H1 (cell line): ENCODE measurements around the gene TMPRSS11F. TPM values are rescaled to one million over a fixed set of nuclear protein-coding genes. Genes with fewer than 3 reads are reported as not detected.

ENCODE experiments used
- CTCF ChIA-PET: fragments of 300-600 bp; sonication (Branson Sonifier 250); formaldehyde crosslinking; loops from one replicate; lab custom pipeline; 2021; ENCODE audit not compliant: partially characterized antibody; lab: Charles Lee
- POLR2A ChIA-PET: fragments of 300-600 bp; sonication (Branson Sonifier 250); formaldehyde crosslinking; loops from one replicate; lab custom pipeline; 2021; ENCODE audit warnings: inconsistent platforms; ENCODE audit not compliant: partially characterized antibody; lab: Charles Lee
- DNase-seq, 2 experiments: peaks; one replicate each; pipeline versions ENCODE4 v3.0.0 to v3.0.0-alpha.2; 2010 to 2022; ENCODE audit warnings: low spot score in 2 of 2, low read depth in 1 of 2, mixed read lengths in 1 of 2
- FAIRE-seq: peaks from 2 replicates; lab custom pipeline; 2011; peaks lifted over from hg19 to GRCh38; lab: Jason Lieb, UNC
- H2AFZ ChIP-seq: 2 replicates; pipeline ENCODE4 v1.8.1; 2012; ENCODE audit warnings: low read length, inconsistent platforms
- H2AK5ac ChIP-seq: 2 replicates; pipeline ENCODE4 v1.6.1; 2013; ENCODE audit warnings: low read depth, low read length
- H2BK120ac ChIP-seq: replicated peaks from 2 replicates; pipeline ENCODE3; 2013; ENCODE audit warnings: low read depth, low read length, inconsistent platforms
- H2BK12ac ChIP-seq: 2 replicates; pipeline ENCODE4 v1.6.1; 2013; ENCODE audit warnings: low read depth, low read length
- H2BK15ac ChIP-seq: 2 replicates; pipeline ENCODE4 v1.6.1; 2013; ENCODE audit warnings: low read length
- H2BK20ac ChIP-seq: 2 replicates; pipeline ENCODE4 v1.6.1; 2013; ENCODE audit warnings: low read length
- H2BK5ac ChIP-seq: 2 replicates; pipeline ENCODE4 v1.6.1; 2013; ENCODE audit warnings: low read depth, low read length
- H3K14ac ChIP-seq: 2 replicates; pipeline ENCODE4 v1.6.1; 2013; ENCODE audit warnings: inconsistent platforms; ENCODE audit not compliant: insufficient read length
- H3K18ac ChIP-seq: 2 replicates; pipeline ENCODE4 v1.6.1; 2013; ENCODE audit warnings: low read length; ENCODE audit errors: extremely low read depth
- H3K23ac ChIP-seq: 2 replicates; pipeline ENCODE4 v1.6.1; 2013; ENCODE audit warnings: inconsistent platforms; ENCODE audit not compliant: insufficient read length
- H3K23me2 ChIP-seq: 2 replicates; pipeline ENCODE4 v1.6.1; 2013; ENCODE audit warnings: low read depth, low read length
- H3K27ac ChIP-seq: 2 replicates; pipeline ENCODE4 v1.6.1; 2011; ENCODE audit warnings: low read depth, low read length, inconsistent platforms
- H3K27me3 ChIP-seq, 4 experiments: replicated peaks in 1 of 4; 1 replicate in 1 of 4; 2 replicates in 3 of 4; pipeline versions ENCODE4 v1.6.1 to v1.8.1; 2011 to 2013; ENCODE audit warnings: low read length in 3 of 4, mild to moderate bottlenecking in 3 of 4, inconsistent platforms in 2 of 4, mixed read lengths in 2 of 4, moderate library complexity in 1 of 4; ENCODE audit not compliant: control insufficient read depth in 3 of 4, insufficient read depth in 3 of 4; ENCODE audit errors: extremely low read depth in 1 of 4
- H3K36me3 ChIP-seq, 4 experiments: 2 replicates each; pipeline versions ENCODE4 v1.6.1 to v1.8.1; 2011 to 2013; ENCODE audit warnings: mild to moderate bottlenecking in 4 of 4, low read length in 3 of 4, moderate library complexity in 2 of 4, control low read depth in 1 of 4, inconsistent platforms in 1 of 4; ENCODE audit not compliant: insufficient read depth in 4 of 4, control insufficient read depth in 2 of 4
- H3K4ac ChIP-seq: replicated peaks from 2 replicates; pipeline ENCODE3; 2013; ENCODE audit warnings: low read length, low read depth, mixed read lengths, inconsistent platforms; ENCODE audit not compliant: insufficient read length
- H3K4me1 ChIP-seq, 4 experiments: replicated peaks in 1 of 4; 1 replicate in 1 of 4; 2 replicates in 3 of 4; pipeline versions ENCODE4 v1.6.1 to v1.8.1; 2011 to 2013; ENCODE audit warnings: low read length in 3 of 4, inconsistent platforms in 2 of 4, mixed read lengths in 1 of 4; ENCODE audit not compliant: insufficient read depth in 4 of 4, control insufficient read depth in 3 of 4
- H3K4me2 ChIP-seq, 2 experiments: 2 replicates each; pipeline versions ENCODE4 v1.6.1 to v1.8.1; 2011 to 2013; ENCODE audit warnings: low read depth in 2 of 2, low read length in 2 of 2, control low read depth in 1 of 2, inconsistent platforms in 1 of 2, mild to moderate bottlenecking in 1 of 2; ENCODE audit not compliant: insufficient read depth in 1 of 2
- H3K4me3 ChIP-seq, 4 experiments: fragments of 200-600, 300-600 bp in 1 of 4; sonication (generic), shearing (Covaris generic), sonication (Bioruptor Twin) in 1 of 4; 2 replicates each; pipeline versions ENCODE4 v1.5.1 to v1.8.1; 2011 to 2016; ENCODE audit warnings: low read length in 4 of 4, low read depth in 3 of 4, control low read depth in 2 of 4, inconsistent platforms in 2 of 4, mild to moderate bottlenecking in 2 of 4, mixed read lengths in 1 of 4, moderate library complexity in 1 of 4; ENCODE audit not compliant: insufficient read depth in 2 of 4; ENCODE audit errors: extremely low read depth in 1 of 4
- H3K56ac ChIP-seq: replicated peaks from 2 replicates; pipeline ENCODE3; 2013; ENCODE audit warnings: low read depth, mild to moderate bottlenecking, mixed read lengths, low read length, inconsistent platforms; ENCODE audit not compliant: insufficient read length
- H3K79me1 ChIP-seq: 2 replicates; pipeline ENCODE4 v1.6.1; 2013; ENCODE audit warnings: low read depth, low read length, control low read depth
- H3K79me2 ChIP-seq, 2 experiments: 2 replicates each; pipeline versions ENCODE4 v1.6.1 to v1.8.1; 2012 to 2013; ENCODE audit warnings: low read length in 2 of 2, mild to moderate bottlenecking in 2 of 2, inconsistent platforms in 1 of 2; ENCODE audit not compliant: insufficient read depth in 2 of 2, control insufficient read depth in 1 of 2
- H3K9ac ChIP-seq, 4 experiments: replicated peaks in 1 of 4; 1 replicate in 1 of 4; 2 replicates in 3 of 4; pipeline versions ENCODE4 v1.6.1 to v1.8.1; 2011 to 2013; ENCODE audit warnings: low read depth in 3 of 4, low read length in 3 of 4, control low read depth in 2 of 4, mild to moderate bottlenecking in 2 of 4, moderate library complexity in 2 of 4, inconsistent platforms in 1 of 4; ENCODE audit errors: extremely low read depth in 1 of 4
- H3K9me3 ChIP-seq, 2 experiments: 2 replicates each; pipeline versions ENCODE4 v1.6.1 to v1.8.1; 2012 to 2013; ENCODE audit warnings: mild to moderate bottlenecking in 2 of 2, moderate library complexity in 2 of 2, control low read depth in 1 of 2, inconsistent platforms in 1 of 2, low read depth in 1 of 2, low read length in 1 of 2, mixed read lengths in 1 of 2; ENCODE audit not compliant: insufficient read depth in 2 of 2
- H4K20me1 ChIP-seq, 2 experiments: replicated peaks in 1 of 2; 2 replicates each; pipeline versions ENCODE3 to v1.8.1; 2011 to 2013; ENCODE audit warnings: inconsistent platforms in 2 of 2, low read length in 2 of 2, mild to moderate bottlenecking in 1 of 2; ENCODE audit not compliant: insufficient read depth in 2 of 2, control insufficient read depth in 1 of 2
- H4K5ac ChIP-seq: 2 replicates; pipeline ENCODE4 v1.6.1; 2013; ENCODE audit warnings: low read length, low read depth, mixed read lengths, inconsistent platforms; ENCODE audit not compliant: insufficient read length
- H4K8ac ChIP-seq: 2 replicates; pipeline ENCODE4 v1.8.0; 2013; ENCODE audit warnings: mild to moderate bottlenecking, moderate library complexity, low read length, inconsistent platforms; ENCODE audit not compliant: insufficient read depth; ENCODE audit errors: extremely low read depth
- H4K91ac ChIP-seq: replicated peaks from 2 replicates; pipeline ENCODE3; 2013; ENCODE audit warnings: low read length, mixed read lengths, inconsistent platforms; ENCODE audit not compliant: insufficient read length
- WGBS, 2 experiments: shearing (Covaris generic) in 1 of 2; methylation state at CpG; one replicate each; pipeline versions ENCODE4 v1.1.6 to v1.1.7; 2013 to 2015; ENCODE audit warnings: low lambda C conversion rate in 2 of 2, mixed read lengths in 2 of 2, inconsistent platforms in 1 of 2, low coverage in 1 of 2, missing lambda C conversion rate in 1 of 2; ENCODE audit not compliant: insufficient replicate concordance in 2 of 2, insufficient coverage in 1 of 2, insufficient read length in 1 of 2; ENCODE audit errors: extremely low coverage in 1 of 2, missing lambda C conversion rate in 1 of 2; 5-methylcytosine and 5-hydroxymethylcytosine counted together
- polyA plus RNA-seq, 7 experiments: library from polyadenylated mRNA; depleted of rRNA in 3 of 7; stranded (reverse) in 5 of 7; unstranded in 2 of 7; fragments of >200 nt in 5 of 7; fragments of 200-250 nt in 2 of 7; gene quantifications; 1 replicate in 5 of 7; 2 replicates in 1 of 7; 4 replicates in 1 of 7; pipeline versions ENCODE4 v1.2.1 to v1.2.3, GENCODE V29; 2011 to 2013; ENCODE audit warnings: missing spikeins in 2 of 7, mixed read lengths in 2 of 7
- total RNA-seq: library from RNA; stranded (reverse); fragmentation: NEBNext Ultra II Directional; extraction: Animal tissue kit (Norgen Biotek cat#: 25700); gene quantifications from 2 replicates; pipeline ENCODE4 v1.2.1, GENCODE V29; 2021

The TMPRSS11F gene
- total and polyA plus RNA-seq, 2 of the 8 experiments (the other 6 are each of a cell fraction or from before 2014, with no cell fraction given): not detected

- H3K56ac ChIP-seq: no peak overlapping the region
- H3K9ac ChIP-seq: no peak overlapping the region
- H3K36me3 ChIP-seq: no peaks in the 10 kb centered on the region
- H3K23me2 ChIP-seq: no peaks in the 10 kb centered on the region
- no peaks in the 10 kb centered on the region for H3K4me1 ChIP-seq
- H2BK120ac ChIP-seq: no peak overlapping the region
- H2BK20ac ChIP-seq: no peak overlapping the region
- no peak overlapping the region for H3K18ac ChIP-seq
- H4K5ac ChIP-seq: no peak overlapping the region
- H2BK15ac ChIP-seq: no peak overlapping the region
- WGBS, 2 experiments: 79% methylated on average over 1 of the region's 1 CpG; no CpG with 5 or more reads in 1 of the 2 experiments
- no peak overlapping the region for H3K4me2 ChIP-seq
- H3K14ac ChIP-seq: no peak overlapping the region
- DNase-seq (no peak), FAIRE-seq (no peak)
- no peaks in the 10 kb centered on the region for H3K27me3 ChIP-seq
- no peak overlapping the region for H3K4ac ChIP-seq
- no peak overlapping the region for H3K23ac ChIP-seq
- no peaks in the 10 kb centered on the region for H3K79me1 ChIP-seq
- H3K27ac ChIP-seq: no peak overlapping the region
- no peaks in the 10 kb centered on the region for H4K20me1 ChIP-seq
- peaks cover 10 to 13% of the 10 kb centered on the region in 2 experiments; a peak in 3 of 4 replicates for H3K9me3 ChIP-seq
- H4K91ac ChIP-seq: no peak overlapping the region
- H3K79me2 ChIP-seq: no peaks in the 10 kb centered on the region
- ChIA-PET POLR2A (no interaction called here), CTCF (interaction anchor here (0.6 to 5.3 kb wide), 22 partner anchors 8 to 307 kb away, joined by 3 to 43 read pairs (median 5); no protein-coding TSS in a partner anchor)
- no peak overlapping the region for H2AFZ ChIP-seq
- H2BK12ac ChIP-seq: no peak overlapping the region
- H3K4me3 ChIP-seq: no peak overlapping the region
- H4K8ac ChIP-seq: no peak overlapping the region
- no peak overlapping the region for H2BK5ac ChIP-seq
- H2AK5ac ChIP-seq: no peak overlapping the region
These were observed 46.8 kb upstream of the TMPRSS11F start for GRCh38 chr4:68176500-68176899.
